GM12878 (cell line): ENCODE results near the gene ARAP3. TPM values are rescaled to one million over a fixed set of nuclear protein-coding genes. Genes with fewer than 3 reads are reported as not detected.

Experiments
- ATAC-seq: fragments of 200-7000 bp; cut with Tn5 transposase; 3 replicates; pipeline ENCODE4 v1.9.1; 2020; ENCODE audit warnings: mild to moderate bottlenecking, moderate library complexity
- BruUV-seq: library from RNA; stranded (reverse); fragments of 400-500 nt; replicated peaks from 2 replicates; lab custom pipeline; 2021; lab: Mats Ljungman, UMichigan
- CTCF ChIA-PET: fragments of 300-600 bp; sonication (Branson Sonifier 250); formaldehyde crosslinking; extraction: SDS; loops from one replicate; lab custom pipeline; 2021; ENCODE audit warnings: inconsistent platforms; lab: Yijun Ruan, JAX
- POLR2A ChIA-PET: fragments of 350-600 bp; formaldehyde crosslinking; extraction: SDS; loops from one replicate; lab custom pipeline; 2021; ENCODE audit warnings: inconsistent platforms; lab: Charles Lee
- RAD21 ChIA-PET: fragments of 300-600 bp; sonication (Branson Sonifier 250); formaldehyde crosslinking; loops from one replicate; lab custom pipeline; 2023; ENCODE audit warnings: antibody characterized with exemption; ENCODE audit not compliant: unreplicated experiment; lab: Charles Lee
- SMC1A ChIA-PET: fragments of 300-600 bp; sonication (Branson Sonifier 250); formaldehyde crosslinking; loops from one replicate; lab custom pipeline; 2023; ENCODE audit not compliant: unreplicated experiment, uncharacterized antibody; lab: Charles Lee
- DNase-seq: peaks from one replicate; pipeline ENCODE4 v3.0.0-alpha.2; 2011; ENCODE audit warnings: low read depth, low spot score
- FAIRE-seq: peaks from 3 replicates; lab custom pipeline; 2011; peaks lifted over from hg19 to GRCh38; lab: Jason Lieb, UNC
- H2AFZ ChIP-seq: 2 replicates; pipeline ENCODE4 v1.6.0; 2011; ENCODE audit warnings: low read depth, low read length, control low read depth; ENCODE audit not compliant: control insufficient read depth
- H3K27ac ChIP-seq: 2 replicates; pipeline ENCODE4 v1.5.1; 2011; ENCODE audit warnings: control low read depth; ENCODE audit not compliant: control insufficient read depth, insufficient read depth
- H3K27me3 ChIP-seq, 2 experiments: replicated peaks in 1 of 2; 2 replicates each; pipeline versions ENCODE4 v1.6.0 to v1.6.1; 2011; ENCODE audit warnings: low read length in 1 of 2; ENCODE audit not compliant: control insufficient read depth in 2 of 2, insufficient read depth in 2 of 2
- H3K36me3 ChIP-seq, 2 experiments: 2 replicates each; pipeline ENCODE4 v1.5.1; 2011; ENCODE audit warnings: low read length in 1 of 2; ENCODE audit not compliant: control insufficient read depth in 2 of 2, insufficient read depth in 2 of 2
- H3K4me1 ChIP-seq: 2 replicates; pipeline ENCODE4 v1.6.1; 2011; ENCODE audit warnings: mild to moderate bottlenecking, low read length, moderate library complexity, mixed read lengths; ENCODE audit not compliant: control insufficient read depth, insufficient read depth
- H3K4me2 ChIP-seq: 2 replicates; pipeline ENCODE4 v1.6.0; 2011; ENCODE audit warnings: control low read depth; ENCODE audit not compliant: control insufficient read depth, insufficient read depth
- H3K4me3 ChIP-seq: fragments of 200-600 bp; sonication (generic); 2 replicates; pipeline ENCODE4 v1.5.1; 2016
- H3K79me2 ChIP-seq: 2 replicates; pipeline ENCODE4 v1.6.0; 2011; ENCODE audit warnings: low read length; ENCODE audit not compliant: control insufficient read depth, insufficient read depth
- H3K9ac ChIP-seq: 2 replicates; pipeline ENCODE4 v1.8.0; 2011; ENCODE audit warnings: low read length, control low read depth, mixed read lengths; ENCODE audit not compliant: control insufficient read depth, insufficient read depth
- H3K9me3 ChIP-seq: replicated peaks from 3 replicates; pipeline ENCODE4 v1.5.1; 2011; ENCODE audit warnings: mild to moderate bottlenecking, low read length; ENCODE audit not compliant: control insufficient read depth, insufficient read depth
- H4K20me1 ChIP-seq: 2 replicates; pipeline ENCODE4 v1.6.0; 2011; ENCODE audit not compliant: control insufficient read depth, insufficient read depth
- CUX1 ChIP-seq: IDR thresholded peaks from 2 replicates; pipeline ENCODE4 v1.6.1; 2012; ENCODE audit warnings: improper control_type of control experiment, low read depth, low read length; ENCODE audit not compliant: insufficient replicate concordance
- EGR1 ChIP-seq, 2 experiments: IDR thresholded peaks; 1 replicate in 1 of 2; 2 replicates in 1 of 2; pipeline ENCODE4 v1.6.1; 2011 to 2012; ENCODE audit warnings: low read depth in 2 of 2, low read length in 2 of 2, borderline replicate concordance in 1 of 2, mild to moderate bottlenecking in 1 of 2, moderate library complexity in 1 of 2
- ELK1 ChIP-seq: IDR thresholded peaks from 2 replicates; pipeline ENCODE4 v1.6.1; 2012; ENCODE audit warnings: low read depth, low read length, improper control_type of control experiment
- POLR2A ChIP-seq: IDR thresholded peaks from 2 replicates; pipeline ENCODE4 v1.6.1; 2011; ENCODE audit warnings: low read depth, mild to moderate bottlenecking, low read length
- ZBTB4 ChIP-seq: fragments of 450-650 bp; formaldehyde crosslinking; IDR thresholded peaks from 2 replicates; pipeline ENCODE4 v1.4.0; 2022; ENCODE audit warnings: mild to moderate bottlenecking, moderate library complexity
- WGBS: methylation state at CpG from one replicate; pipeline ENCODE4 v1.1.6; 2016; ENCODE audit warnings: low lambda C conversion rate; ENCODE audit not compliant: insufficient replicate concordance, insufficient coverage; ENCODE audit errors: missing lambda C conversion rate; 5-methylcytosine and 5-hydroxymethylcytosine counted together
- in situ Hi-C: fragments of 300-500 bp; cut with MboI; formaldehyde crosslinking; loops from 9 replicates; pipeline ENCODE4 v1.14.3; 2018; ENCODE audit warnings: mixed read lengths
- intact Hi-C: fragments of 100-400 bp; cut with micrococcal nuclease; formaldehyde crosslinking; loops from one replicate; pipeline ENCODE4 v1.14.2; 2022; ENCODE audit not compliant: unreplicated experiment
- polyA plus RNA-seq, 11 experiments: library from polyadenylated mRNA; depleted of rRNA in 4 of 11; unstranded in 6 of 11; stranded (reverse) in 5 of 11; fragments of >200 nt; fragmentation: Nextera tagmentation in 4 of 11; fragmentation: Illumina TruSeq in 1 of 11; extraction: Ambion mirVana in 4 of 11; extraction: Trizol in 1 of 11; gene quantifications; 1 replicate in 1 of 11; 2 replicates in 10 of 11; pipeline versions ENCODE4 v1.2.1 to v1.2.3, GENCODE V29; 2011 to 2016; ENCODE audit warnings: inconsistent platforms in 2 of 11, missing spikeins in 2 of 11, low read depth in 1 of 11
- total RNA-seq, 4 experiments: library from RNA; depleted of rRNA in 3 of 4; stranded (reverse); fragments of >200 nt in 3 of 4; fragmentation: Illumina TruSeq in 1 of 4; extraction: Trizol in 1 of 4; gene quantifications; 2 replicates each; pipeline versions ENCODE4 v1.2.1 to v1.2.3, GENCODE V29; 2013 to 2021

The ARAP3 gene
- total and polyA plus RNA-seq, 10 of the 15 experiments (the other 5 are each of a cell fraction or from before 2014, with no cell fraction given) = 0.01 to 0.08 TPM; not detected in 8

GRCh38 chr5:141640051-141640415 lies 42.0 kb downstream of the ARAP3 start (continued):
- no peak for TF ChIP-seq ZBTB4 (CRISPR knock-in tag)
- no peak for TF ChIP-seq EGR1 (IDR thresholded peaks at IDR 0.05; ENCODE audit: borderline replicate concordance in 1 of 2, low read depth in 2 of 2, low read length in 2 of 2)

- POLR2A ChIA-PET = interaction anchor here (4.6 kb wide), 1 partner anchor 46 kb away, joined by 34 read pairs; no protein-coding TSS in a partner anchor
- SMC1A ChIA-PET = interaction anchor here (3.2 to 12.9 kb wide), 2 partner anchors 12 to 22 kb away, joined by 12 to 245 read pairs; partner anchors contain the start of genes DIAPH1 and FCHSD1
- intact Hi-C loops (loop anchor here (5.0 kb wide), 1 partner anchor 127 kb away; no protein-coding TSS in a partner anchor), in situ Hi-C loops (no loop called here)
- Histone ChIP-seq H3K27ac (no peak overlapping the region), H3K9ac (no peak overlapping the region), H3K79me2 (peaks cover 33% of the 10 kb centered on the region), H3K27me3 (no peaks in the 10 kb centered on the region), H4K20me1 (no peaks in the 10 kb centered on the region), H2AFZ (no peak overlapping the region), H3K36me3 (no peaks in the 10 kb centered on the region; a peak in 2 of 4 replicates), H3K9me3 (no peaks in the 10 kb centered on the region), H3K4me2 (no peak overlapping the region), H3K4me3 (no peak overlapping the region), H3K4me1 (peaks cover 28% of the 10 kb centered on the region)
- WGBS = 97% methylated on average over 12 of the region's 12 CpGs
- FAIRE-seq (no peak), ATAC-seq (no peak), DNase-seq (no peak)
- BruUV-seq = TSS peak; percentile 63
- TF ChIP-seq ELK1 (no peak), POLR2A (peak; percentile 23; the same call in 1 of the 2 replicates), CUX1 (no peak)
- RAD21 ChIA-PET = interaction anchor here (6.9 kb wide), 1 partner anchor 46 kb away, joined by 124 read pairs; no protein-coding TSS in a partner anchor
- CTCF ChIA-PET = interaction anchor here (0.6 to 11.2 kb wide), 6 partner anchors 20 to 501 kb away, joined by 3 to 137 read pairs (median 18); partner anchors contain the start of gene DIAPH1
These were observed 42.5 kb downstream of the ARAP3 start for GRCh38 chr5:141639357-141640050.
